ENCODE measurements around the gene PARD3.
"Not testable (repeated sequence)": the region's sequence is repeated elsewhere in the genome, so short reads cannot be mapped to it uniquely, and the experiment has no call there.

Gene PARD3

DNA sequence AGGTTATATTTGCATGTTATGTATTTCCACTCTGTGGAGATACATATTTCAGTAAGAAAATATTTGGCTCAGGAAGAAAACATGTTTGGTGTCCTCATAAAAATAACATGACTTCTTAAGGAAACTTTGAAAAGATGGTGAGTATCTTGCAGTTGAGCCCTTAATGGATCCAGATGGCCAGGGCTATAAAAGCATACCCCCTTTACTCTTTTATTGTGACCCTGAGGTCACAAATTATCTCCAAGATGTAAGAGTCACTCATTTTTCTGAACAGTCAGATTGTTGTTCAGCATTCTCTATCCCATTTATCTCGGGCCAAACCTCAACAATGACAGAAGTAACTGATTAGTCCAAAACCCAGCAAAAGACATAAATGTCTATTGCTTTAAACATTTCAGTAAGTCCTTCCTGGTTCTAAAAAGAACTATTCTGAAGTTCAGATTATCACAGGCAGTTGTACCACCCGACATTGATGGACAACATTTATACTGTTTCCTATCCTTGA lies 539.4 kb downstream of the PARD3 start:
- Histone ChIP-seq H3K4me1 (ENCODE audit: low read depth, poor library complexity, severe bottlenecking) (no peaks in the 10 kb centered on the region), H3K27me3 (ENCODE audit: insufficient read depth, low read depth) (no peaks in the 10 kb centered on the region), H3K9ac (no peak overlapping the region), H3K79me2 (ENCODE audit: insufficient read depth, low read depth) (no peaks in the 10 kb centered on the region), H2AFZ (ENCODE audit: low read depth) (no peak overlapping the region), H3K27ac (no peak overlapping the region), H3K4me3 (IDR thresholded peaks at IDR 0.05; ENCODE audit: insufficient read depth, low read depth, low read length) (no peak overlapping the region), H3K4me2 (no peak overlapping the region), H4K20me1 (ENCODE audit: insufficient read depth) (no peaks in the 10 kb centered on the region), H3K36me3 (ENCODE audit: insufficient read depth) (no peaks in the 10 kb centered on the region)
- TF ChIP-seq, protein P1, sequence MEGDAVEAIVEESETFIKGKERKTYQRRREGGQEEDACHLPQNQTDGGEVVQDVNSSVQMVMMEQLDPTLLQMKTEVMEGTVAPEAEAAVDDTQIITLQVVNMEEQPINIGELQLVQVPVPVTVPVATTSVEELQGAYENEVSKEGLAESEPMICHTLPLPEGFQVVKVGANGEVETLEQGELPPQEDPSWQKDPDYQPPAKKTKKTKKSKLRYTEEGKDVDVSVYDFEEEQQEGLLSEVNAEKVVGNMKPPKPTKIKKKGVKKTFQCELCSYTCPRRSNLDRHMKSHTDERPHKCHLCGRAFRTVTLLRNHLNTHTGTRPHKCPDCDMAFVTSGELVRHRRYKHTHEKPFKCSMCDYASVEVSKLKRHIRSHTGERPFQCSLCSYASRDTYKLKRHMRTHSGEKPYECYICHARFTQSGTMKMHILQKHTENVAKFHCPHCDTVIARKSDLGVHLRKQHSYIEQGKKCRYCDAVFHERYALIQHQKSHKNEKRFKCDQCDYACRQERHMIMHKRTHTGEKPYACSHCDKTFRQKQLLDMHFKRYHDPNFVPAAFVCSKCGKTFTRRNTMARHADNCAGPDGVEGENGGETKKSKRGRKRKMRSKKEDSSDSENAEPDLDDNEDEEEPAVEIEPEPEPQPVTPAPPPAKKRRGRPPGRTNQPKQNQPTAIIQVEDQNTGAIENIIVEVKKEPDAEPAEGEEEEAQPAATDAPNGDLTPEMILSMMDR (conservative IDR thresholded peaks at IDR 0.05; ENCODE audit: low read depth, low read length): no peak

GRCh38 chr10:34274906-34275305 lies 540.2 kb downstream of the PARD3 start:
- Histone ChIP-seq H3K27me3 (ENCODE audit: insufficient read depth, low read depth) (no peaks in the 10 kb centered on the region), H4K20me1 (ENCODE audit: insufficient read depth) (no peaks in the 10 kb centered on the region), H3K79me2 (ENCODE audit: insufficient read depth, low read depth) (no peaks in the 10 kb centered on the region), H3K4me1 (ENCODE audit: low read depth, poor library complexity, severe bottlenecking) (no peaks in the 10 kb centered on the region), H3K36me3 (ENCODE audit: insufficient read depth) (no peaks in the 10 kb centered on the region), H2AFZ (ENCODE audit: low read depth) (no peak overlapping the region), H3K9ac (no peak overlapping the region), H3K27ac (no peak overlapping the region), H3K4me2 (no peak overlapping the region), H3K4me3 (IDR thresholded peaks at IDR 0.05; ENCODE audit: insufficient read depth, low read depth, low read length) (no peak overlapping the region)
- TF ChIP-seq, protein P1 (conservative IDR thresholded peaks at IDR 0.05; ENCODE audit: low read depth, low read length): no peak

DNA sequence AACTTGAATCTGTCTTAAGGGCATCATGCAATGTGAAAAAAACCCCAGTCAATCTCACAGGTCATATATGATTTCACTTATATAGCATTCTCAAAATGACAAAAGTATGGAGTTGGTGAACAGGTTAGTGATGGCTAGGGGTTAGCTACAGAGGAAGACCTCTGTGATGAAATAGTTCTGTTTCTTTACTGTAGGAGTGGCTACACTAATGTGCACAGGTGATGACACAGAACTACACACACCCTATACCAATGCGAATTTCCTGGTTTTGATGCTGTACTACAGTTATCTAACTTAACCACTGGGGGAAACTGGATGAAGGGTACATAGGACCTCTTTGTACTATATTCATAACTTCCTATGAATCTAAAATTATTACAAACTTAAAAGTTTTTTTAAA lies 541.8 kb downstream of the PARD3 start:
- H3K27ac ChIP-seq: no peak overlapping the region

DNA sequence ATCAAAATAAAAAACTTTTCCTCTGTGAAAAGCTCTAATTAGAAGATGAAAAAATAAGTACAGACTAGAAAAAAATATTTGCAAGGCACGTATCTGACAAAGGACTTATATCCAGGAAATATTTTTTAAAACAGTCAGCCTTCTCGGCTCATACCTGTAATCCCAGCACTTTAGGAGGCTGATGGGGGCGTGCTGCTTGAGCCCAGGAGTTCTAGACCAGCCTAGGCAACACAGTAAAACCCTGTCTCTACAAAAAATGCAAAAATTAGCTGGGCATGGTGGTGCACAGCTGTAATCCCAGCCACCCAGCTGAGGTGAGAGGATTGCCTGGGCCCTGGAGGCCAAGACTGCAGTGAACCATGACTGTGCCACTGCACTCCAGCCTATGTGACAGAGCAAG lies 542.8 kb downstream of the PARD3 start:
- no peak overlapping the region for H3K4me3 ChIP-seq (IDR thresholded peaks at IDR 0.05; ENCODE audit: insufficient read depth, low read depth, low read length)
- TF ChIP-seq, protein P1 (conservative IDR thresholded peaks at IDR 0.05; ENCODE audit: low read depth, low read length): no peak

More for the DNA sequence above, 541.8 kb downstream of the PARD3 start:
- TF ChIP-seq, protein P1 (conservative IDR thresholded peaks at IDR 0.05; ENCODE audit: low read depth, low read length): no peak
- H4K20me1 ChIP-seq (ENCODE audit: insufficient read depth): no peaks in the 10 kb centered on the region
- H3K4me3 ChIP-seq (IDR thresholded peaks at IDR 0.05; ENCODE audit: insufficient read depth, low read depth, low read length): no peak overlapping the region
- no peak overlapping the region for H3K4me2 ChIP-seq
- H3K4me1 ChIP-seq (ENCODE audit: low read depth, poor library complexity, severe bottlenecking): no peaks in the 10 kb centered on the region
- H2AFZ ChIP-seq (ENCODE audit: low read depth): no peak overlapping the region
- no peaks in the 10 kb centered on the region for H3K36me3 ChIP-seq (ENCODE audit: insufficient read depth)
- H3K9ac ChIP-seq: no peak overlapping the region
- no peaks in the 10 kb centered on the region for H3K79me2 ChIP-seq (ENCODE audit: insufficient read depth, low read depth)
- no peaks in the 10 kb centered on the region for H3K27me3 ChIP-seq (ENCODE audit: insufficient read depth, low read depth)

GRCh38 chr10:34268410-34268809 lies 546.7 kb downstream of the PARD3 start:
- not testable (repeated sequence) for H3K79me2 ChIP-seq (ENCODE audit: insufficient read depth, low read depth); H3K4me2 ChIP-seq; H3K27ac ChIP-seq; H3K4me3 ChIP-seq (IDR thresholded peaks at IDR 0.05; ENCODE audit: insufficient read depth, low read depth, low read length); H3K36me3 ChIP-seq (ENCODE audit: insufficient read depth); H3K9ac ChIP-seq; H2AFZ ChIP-seq (ENCODE audit: low read depth); H3K27me3 ChIP-seq (ENCODE audit: insufficient read depth, low read depth); H3K4me1 ChIP-seq (ENCODE audit: low read depth, poor library complexity, severe bottlenecking); H4K20me1 ChIP-seq (ENCODE audit: insufficient read depth)

More for the DNA sequence above, 542.8 kb downstream of the PARD3 start:
- H3K27me3 ChIP-seq (ENCODE audit: insufficient read depth, low read depth): no peaks in the 10 kb centered on the region
- no peak overlapping the region for H3K9ac ChIP-seq
- no peaks in the 10 kb centered on the region for H4K20me1 ChIP-seq (ENCODE audit: insufficient read depth)
- no peaks in the 10 kb centered on the region for H3K36me3 ChIP-seq (ENCODE audit: insufficient read depth)
- no peak overlapping the region for H2AFZ ChIP-seq (ENCODE audit: low read depth)
- no peak overlapping the region for H3K4me2 ChIP-seq
- H3K27ac ChIP-seq: no peak overlapping the region
- H3K4me1 ChIP-seq (ENCODE audit: low read depth, poor library complexity, severe bottlenecking): no peaks in the 10 kb centered on the region
- no peaks in the 10 kb centered on the region for H3K79me2 ChIP-seq (ENCODE audit: insufficient read depth, low read depth)

All from KMS-11 (cell line).